Breast epithelium (tissue), 4 donors: ENCODE data around the gene DUS3L. TPM values are rescaled to one million over a fixed set of nuclear protein-coding genes. Genes with fewer than 3 reads are reported as not detected.

Source experiments
- DNase-seq, 2 donors: peaks; one replicate each; pipeline ENCODE4 v3.0.0-alpha.2; 2019; ENCODE audit warnings: low spot score in 2 of 2
- H3K27ac ChIP-seq, 2 donors: fragments of 200-600 bp; sonication (generic) in 1 of 2; one replicate each; pipeline ENCODE4 v1.5.1; 2016 to 2019; ENCODE audit warnings: mild to moderate bottlenecking in 1 of 2
- H3K27me3 ChIP-seq, 2 donors: fragments of 200-600 bp; sonication (generic) in 1 of 2; one replicate each; pipeline versions ENCODE4 v1.5.1 to v1.6.0; 2017 to 2019; ENCODE audit warnings: control low read depth in 1 of 2, mild to moderate bottlenecking in 1 of 2
- H3K36me3 ChIP-seq: fragments of 200-600 bp; one replicate; pipeline ENCODE4 v1.5.1; 2019
- H3K4me1 ChIP-seq, 2 donors: fragments of 200-600 bp; sonication (generic); one replicate each; pipeline ENCODE4 v1.5.1; 2016 to 2019; ENCODE audit warnings: control low read depth in 1 of 2
- H3K4me3 ChIP-seq, 3 donors: fragments of 200-600 bp; sonication (generic); 1 replicate in 2 of 3; 2 replicates in 1 of 3; pipeline ENCODE4 v1.5.1; 2016 to 2019; ENCODE audit warnings: mild to moderate bottlenecking in 3 of 3, moderate library complexity in 2 of 3
- H3K9me3 ChIP-seq, 2 donors: fragments of 200-600 bp; sonication (generic) in 1 of 2; one replicate each; pipeline ENCODE4 v1.5.1; 2016 to 2019; ENCODE audit warnings: control low read depth in 1 of 2
- CTCF ChIP-seq, 3 donors: fragments of 450-650 bp; IDR thresholded peaks; one replicate each; pipeline ENCODE4 v1.5.1; 2016 to 2017; ENCODE audit warnings: antibody characterized with exemption in 3 of 3, mild to moderate bottlenecking in 3 of 3, moderate library complexity in 3 of 3
- POLR2A ChIP-seq: fragments of 450-650 bp; IDR thresholded peaks from one replicate; pipeline ENCODE4 v1.6.1; 2016; ENCODE audit warnings: antibody characterized with exemption, mild to moderate bottlenecking, moderate library complexity
- POLR2AphosphoS5 ChIP-seq, 3 donors: sonication (generic); formaldehyde crosslinking; IDR thresholded peaks; one replicate each; pipeline ENCODE4 v1.6.1; 2017; ENCODE audit warnings: antibody characterized with exemption in 3 of 3
- intact Hi-C: fragments of 100-400 bp; cut with DNase I; formaldehyde crosslinking; loops from one replicate; pipeline ENCODE4 v1.15.1; 2023; ENCODE audit warnings: low total_unique reads
- total RNA-seq, 3 donors: library from RNA; depleted of rRNA; stranded (reverse); fragments of >200 nt; gene quantifications; one replicate each; pipeline ENCODE4 v1.1.0, GENCODE V29; 2016

Gene DUS3L
- total RNA-seq, 3 donors from 2014 or later: 28.8 to 44.9 (median 37.2) TPM

GRCh38 chr19:5832527-5833216 is 41.7 kb upstream of the DUS3L start:
- H3K27ac ChIP-seq: no peak overlapping the region
- H3K4me3 ChIP-seq: no peak overlapping the region
- H3K9me3 ChIP-seq: no peaks in the 10 kb centered on the region
- H3K4me1 ChIP-seq: peaks cover 0 to 3% of the 10 kb centered on the region in 2 donors
- TF ChIP-seq CTCF (IDR thresholded peaks at IDR 0.05) (no peak), POLR2A (no peak), POLR2AphosphoS5 (IDR thresholded peaks at IDR 0.05) (no peak)
- no peaks in the 10 kb centered on the region for H3K36me3 ChIP-seq
- intact Hi-C loops: no loop called here
- H3K27me3 ChIP-seq: peaks cover 0 to 5% of the 10 kb centered on the region in 2 donors
- no peak for DNase-seq

- intact Hi-C loops: no loop called here
- Histone ChIP-seq H3K4me3 (no peak overlapping the region), H3K27me3 (peaks cover 0 to 5% of the 10 kb centered on the region in 2 donors), H3K9me3 (no peaks in the 10 kb centered on the region), H3K4me1 (peaks cover 0 to 3% of the 10 kb centered on the region in 2 donors), H3K27ac (no peak overlapping the region), H3K36me3 (no peaks in the 10 kb centered on the region)
- DNase-seq: no peak
- TF ChIP-seq POLR2AphosphoS5 (IDR thresholded peaks at IDR 0.05) (no peak), CTCF (IDR thresholded peaks at IDR 0.05) (no peak)
These were observed 41.1 kb upstream of the DUS3L start for GRCh38 chr19:5832061-5832460.

GRCh38 chr19:5831159-5831558 is 40.2 kb upstream of the DUS3L start:
- Histone ChIP-seq H3K4me3 (no peak overlapping the region), H3K27ac (no peak overlapping the region), H3K4me1 (peaks cover 0 to 3% of the 10 kb centered on the region in 2 donors), H3K36me3 (no peaks in the 10 kb centered on the region), H3K9me3 (no peaks in the 10 kb centered on the region), H3K27me3 (peaks cover 0 to 5% of the 10 kb centered on the region in 2 donors)
- no peak for DNase-seq
- intact Hi-C loops: no loop called here
- TF ChIP-seq CTCF (IDR thresholded peaks at IDR 0.05) (no peak), POLR2A (no peak), POLR2AphosphoS5 (IDR thresholded peaks at IDR 0.05) (no peak)

GRCh38 chr19:5829567-5830310 is 38.8 kb upstream of the DUS3L start:
- TF ChIP-seq POLR2A: no peak
- TF ChIP-seq CTCF (IDR thresholded peaks at IDR 0.05): no peak
- TF ChIP-seq POLR2AphosphoS5 (IDR thresholded peaks at IDR 0.05): no peak
- H3K9me3 ChIP-seq: no peaks in the 10 kb centered on the region
- peak overlapping the region in 2 of 3 donors; percentile 57 to 78 for H3K4me3 ChIP-seq
- no peak for DNase-seq
- H3K27me3 ChIP-seq: peaks cover 0 to 5% of the 10 kb centered on the region in 2 donors
- H3K36me3 ChIP-seq: no peaks in the 10 kb centered on the region
- intact Hi-C loops: no loop called here
- peaks cover 0 to 3% of the 10 kb centered on the region in 2 donors for H3K4me1 ChIP-seq
- no peak overlapping the region for H3K27ac ChIP-seq
